ENCODE results near the gene MIDN.
A peak's percentile ranks its signal among the peaks of the same experiment; 100 is the strongest.

MIDN gene

DNA sequence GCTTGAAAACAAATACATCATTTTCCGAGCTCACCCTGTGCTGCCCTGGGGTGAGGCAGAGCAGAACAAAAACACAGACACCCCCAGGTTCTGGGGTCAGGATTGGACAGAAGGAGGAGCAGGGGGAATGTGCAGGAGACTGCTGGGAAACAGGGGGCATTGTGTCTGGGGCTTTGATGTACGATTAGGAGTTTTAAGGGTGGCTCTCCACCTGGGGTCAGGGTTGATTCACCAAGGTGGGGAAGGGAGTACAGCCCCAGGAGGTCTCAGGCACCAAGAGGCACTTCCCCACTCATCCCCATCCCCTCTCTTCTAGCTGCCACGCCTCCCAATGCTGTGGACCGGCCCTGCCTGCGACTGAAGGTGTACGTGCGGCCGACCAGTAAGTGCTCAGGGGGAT lies 49.9 kb downstream of the MIDN start:
- no peaks in the 10 kb centered on the region for H3K9me3 ChIP-seq (ENCODE audit: control insufficient read depth, insufficient read depth, low read depth, low read length)
- H3K4me3 ChIP-seq (ENCODE audit: low read depth, low read length): no peak overlapping the region
- H3K36me3 ChIP-seq (ENCODE audit: control insufficient read depth in 2 of 2, insufficient read depth in 1 of 2, low read length in 2 of 2): no peaks in the 10 kb centered on the region
- TF ChIP-seq ZFP3 (tag by site-specific recombination; IDR thresholded peaks at IDR 0.05; ENCODE audit: low read depth): peak; percentile 98
- TF ChIP-seq KLF9 (tag by site-specific recombination; IDR thresholded peaks at IDR 0.05; ENCODE audit: low read depth): no peak
- peak; percentile 58 for TF ChIP-seq GLIS1 (tag by site-specific recombination; IDR thresholded peaks at IDR 0.05)
- H3K27ac ChIP-seq (ENCODE audit: extremely low read depth, low read depth, low read length): no peak overlapping the region
- H3K4me1 ChIP-seq (ENCODE audit: control insufficient read depth, insufficient read depth, low read length): 0 out of 2 replicates have a peak, but pooled peaks cover 3% of the 10 kb centered on the region
- ChIA-PET CTCF (interaction anchor here (0.6 to 0.7 kb wide), 2 partner anchors 19 to 54 kb away, joined by 3 read pairs; no protein-coding TSS in a partner anchor), POLR2A (no interaction called here)

DNA sequence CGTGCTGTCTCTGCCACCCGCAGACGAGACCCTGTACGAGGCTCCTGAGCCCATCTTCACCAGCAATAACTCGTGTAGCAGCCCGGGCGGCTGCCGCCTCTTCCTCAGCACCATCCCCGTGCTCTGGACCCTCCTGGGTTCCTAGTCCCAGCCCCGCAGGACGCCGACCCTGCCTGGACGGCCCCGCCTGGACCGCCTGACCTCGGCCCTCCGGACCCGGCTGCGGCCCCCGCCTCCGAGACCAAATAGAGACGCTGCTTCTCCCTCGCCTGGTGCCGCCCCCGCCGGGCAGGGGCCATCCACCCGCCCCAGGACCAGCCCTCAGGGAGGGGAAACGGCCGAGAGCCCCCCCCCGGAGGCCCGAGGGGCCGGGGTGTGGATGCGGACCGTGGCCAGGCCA lies 51.4 kb downstream of the MIDN start:
- no peaks in the 10 kb centered on the region for H3K36me3 ChIP-seq (ENCODE audit: control insufficient read depth in 2 of 2, insufficient read depth in 1 of 2, low read length in 2 of 2)
- H3K27ac ChIP-seq (ENCODE audit: extremely low read depth, low read depth, low read length): no peak overlapping the region
- no peak overlapping the region for H3K4me3 ChIP-seq (ENCODE audit: low read depth, low read length)
- no peaks in the 10 kb centered on the region for H3K9me3 ChIP-seq (ENCODE audit: control insufficient read depth, insufficient read depth, low read depth, low read length)
- CTCF ChIA-PET: no interaction called here
- TF ChIP-seq ZNF555 (tag by site-specific recombination; conservative IDR thresholded peaks at IDR 0.05) (no peak), ZNF549 (tag by site-specific recombination; IDR thresholded peaks at IDR 0.05) (no peak), ZNF248 (tag by site-specific recombination; IDR thresholded peaks at IDR 0.05) (no peak)
- 0 out of 2 replicates have a peak, but pooled peaks cover 3% of the 10 kb centered on the region for H3K4me1 ChIP-seq (ENCODE audit: control insufficient read depth, insufficient read depth, low read length)
- POLR2A ChIA-PET: no interaction called here

DNA sequence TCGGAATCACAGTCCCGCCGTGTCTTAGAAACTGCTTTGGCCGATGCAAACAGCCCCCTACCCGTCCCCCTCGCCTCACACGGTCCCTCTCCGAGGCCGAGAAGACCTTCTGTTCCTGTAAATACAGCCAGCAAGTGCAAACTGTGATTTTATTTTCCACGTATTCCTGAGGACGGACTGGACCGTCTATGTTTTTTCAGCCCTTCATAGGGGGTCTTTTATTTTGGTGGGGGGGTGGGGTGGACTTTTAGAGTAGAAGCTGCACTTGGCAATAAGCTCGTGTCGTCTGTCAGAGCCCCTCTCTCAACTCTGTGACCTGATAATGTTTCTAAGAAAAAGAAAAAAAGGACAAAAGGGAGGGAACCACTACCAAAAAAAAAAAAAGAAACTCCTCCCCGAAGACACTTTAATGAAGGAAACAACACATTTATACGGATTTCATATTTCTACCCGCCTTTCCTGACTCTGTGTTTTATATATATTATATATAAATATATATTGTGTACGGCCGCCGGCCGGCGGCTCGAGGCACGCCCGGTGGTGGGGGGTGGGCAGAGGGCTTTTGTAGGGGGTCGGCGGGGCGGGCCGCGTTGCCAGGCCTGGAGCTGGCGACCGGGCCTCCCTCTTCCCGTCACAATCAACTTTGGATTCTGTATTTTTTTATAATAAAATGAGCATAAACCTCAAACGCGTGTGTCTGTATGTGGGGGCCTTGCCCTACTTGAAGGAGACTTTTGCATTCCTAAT lies 52.5 kb downstream of the MIDN start:
- CTCF ChIA-PET: interaction anchor here (0.6 to 0.7 kb wide), 2 partner anchors 14 to 60 kb away, joined by 3 to 4 read pairs; no protein-coding TSS in a partner anchor
- POLR2A ChIA-PET: no interaction called here

DNA sequence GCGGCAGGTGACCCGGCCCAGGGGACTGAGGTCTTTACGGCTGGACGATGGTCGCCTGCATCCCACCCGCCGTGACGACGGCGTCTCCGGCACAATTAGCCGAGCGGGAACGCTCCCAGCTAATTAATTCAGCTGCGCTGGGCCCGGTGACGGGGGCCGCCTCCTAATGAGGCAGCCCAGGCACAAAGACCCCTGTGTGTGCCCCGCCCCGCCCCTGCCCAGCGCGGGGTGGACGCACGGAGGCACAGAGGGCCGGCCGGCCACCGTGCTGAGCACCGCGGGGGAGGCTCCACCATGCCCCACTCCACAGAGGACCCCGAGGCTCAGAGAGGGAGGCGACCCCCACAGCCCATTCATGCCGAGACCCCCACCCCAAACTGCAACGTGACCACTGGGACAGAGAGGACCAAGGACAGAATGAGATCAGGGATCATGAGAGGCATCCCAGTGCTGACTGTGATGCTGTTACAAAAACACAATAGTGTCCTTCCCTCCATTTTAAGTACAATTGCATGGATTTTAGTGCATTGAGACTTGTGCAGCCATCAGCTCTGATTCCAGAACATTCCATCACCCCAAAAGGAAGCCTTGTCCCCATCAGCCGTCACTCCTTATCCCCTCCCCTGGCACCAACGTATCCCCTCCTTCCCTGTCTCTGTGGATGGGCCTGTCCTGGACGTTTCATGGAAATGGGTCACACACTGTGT lies 54.3 kb downstream of the MIDN start:
- no peaks in the 10 kb centered on the region for H3K4me1 ChIP-seq (ENCODE audit: control insufficient read depth, insufficient read depth, low read length)
- CTCF ChIA-PET: interaction anchor here (0.7 kb wide), 2 partner anchors 171 to 598 kb away, joined by 3 to 4 read pairs; no protein-coding TSS in a partner anchor
- POLR2A ChIA-PET: no interaction called here
- H3K4me3 ChIP-seq (ENCODE audit: low read depth, low read length): no peak overlapping the region
- no peaks in the 10 kb centered on the region for H3K36me3 ChIP-seq (ENCODE audit: control insufficient read depth in 2 of 2, insufficient read depth in 1 of 2, low read length in 2 of 2)
- H3K9me3 ChIP-seq (ENCODE audit: control insufficient read depth, insufficient read depth, low read depth, low read length): no peaks in the 10 kb centered on the region
- no peak overlapping the region for H3K27ac ChIP-seq (ENCODE audit: extremely low read depth, low read depth, low read length)
- TF ChIP-seq ZNF600 (tag by site-specific recombination; IDR thresholded peaks at IDR 0.05) (peak; percentile 76), EGR2 (tag by site-specific recombination; IDR thresholded peaks at IDR 0.05; ENCODE audit: low read depth) (no peak)
- TF ChIP-seq, protein P1, sequence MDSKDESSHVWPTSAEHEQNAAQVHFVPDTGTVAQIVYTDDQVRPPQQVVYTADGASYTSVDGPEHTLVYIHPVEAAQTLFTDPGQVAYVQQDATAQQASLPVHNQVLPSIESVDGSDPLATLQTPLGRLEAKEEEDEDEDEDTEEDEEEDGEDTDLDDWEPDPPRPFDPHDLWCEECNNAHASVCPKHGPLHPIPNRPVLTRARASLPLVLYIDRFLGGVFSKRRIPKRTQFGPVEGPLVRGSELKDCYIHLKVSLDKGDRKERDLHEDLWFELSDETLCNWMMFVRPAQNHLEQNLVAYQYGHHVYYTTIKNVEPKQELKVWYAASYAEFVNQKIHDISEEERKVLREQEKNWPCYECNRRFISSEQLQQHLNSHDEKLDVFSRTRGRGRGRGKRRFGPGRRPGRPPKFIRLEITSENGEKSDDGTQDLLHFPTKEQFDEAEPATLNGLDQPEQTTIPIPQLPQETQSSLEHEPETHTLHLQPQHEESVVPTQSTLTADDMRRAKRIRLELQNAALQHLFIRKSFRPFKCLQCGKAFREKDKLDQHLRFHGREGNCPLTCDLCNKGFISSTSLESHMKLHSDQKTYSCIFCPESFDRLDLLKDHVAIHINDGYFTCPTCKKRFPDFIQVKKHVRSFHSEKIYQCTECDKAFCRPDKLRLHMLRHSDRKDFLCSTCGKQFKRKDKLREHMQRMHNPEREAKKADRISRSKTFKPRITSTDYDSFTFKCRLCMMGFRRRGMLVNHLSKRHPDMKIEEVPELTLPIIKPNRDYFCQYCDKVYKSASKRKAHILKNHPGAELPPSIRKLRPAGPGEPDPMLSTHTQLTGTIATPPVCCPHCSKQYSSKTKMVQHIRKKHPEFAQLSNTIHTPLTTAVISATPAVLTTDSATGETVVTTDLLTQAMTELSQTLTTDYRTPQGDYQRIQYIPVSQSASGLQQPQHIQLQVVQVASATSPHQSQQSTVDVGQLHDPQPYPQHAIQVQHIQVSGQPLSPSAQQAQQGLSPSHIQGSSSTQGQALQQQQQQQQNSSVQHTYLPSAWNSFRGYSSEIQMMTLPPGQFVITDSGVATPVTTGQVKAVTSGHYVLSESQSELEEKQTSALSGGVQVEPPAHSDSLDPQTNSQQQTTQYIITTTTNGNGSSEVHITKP (tag by site-specific recombination; IDR thresholded peaks at IDR 0.05): 0 out of 2 replicates have a peak, but pooled peaks have one; percentile 21

More for the DNA sequence above, 52.5 kb downstream of the MIDN start:
- no peaks in the 10 kb centered on the region for H3K9me3 ChIP-seq (ENCODE audit: control insufficient read depth, insufficient read depth, low read depth, low read length)
- H3K4me1 ChIP-seq (ENCODE audit: control insufficient read depth, insufficient read depth, low read length): no peaks in the 10 kb centered on the region
- TF ChIP-seq MYNN (tag by site-specific recombination; IDR thresholded peaks at IDR 0.05; ENCODE audit: borderline replicate concordance) (peak; percentile 84), FEZF1 (tag by site-specific recombination; IDR thresholded peaks at IDR 0.05) (no peak)
- H3K4me3 ChIP-seq (ENCODE audit: low read depth, low read length): no peak overlapping the region
- no peak overlapping the region for H3K27ac ChIP-seq (ENCODE audit: extremely low read depth, low read depth, low read length)
- no peaks in the 10 kb centered on the region for H3K36me3 ChIP-seq (ENCODE audit: control insufficient read depth in 2 of 2, insufficient read depth in 1 of 2, low read length in 2 of 2)
